CD4-positive, alpha-beta T cell treated with Interleukin-6 at 100 ng/mL for 8 hours (primary cell): Measurements from ENCODE around the gene PSMD14.

Source experiments
- DNase-seq: peaks from one replicate; pipeline ENCODE4 v3.0.0-alpha.2; 2020; ENCODE audit warnings: mixed read lengths, low spot score

PSMD14 gene

DNA sequence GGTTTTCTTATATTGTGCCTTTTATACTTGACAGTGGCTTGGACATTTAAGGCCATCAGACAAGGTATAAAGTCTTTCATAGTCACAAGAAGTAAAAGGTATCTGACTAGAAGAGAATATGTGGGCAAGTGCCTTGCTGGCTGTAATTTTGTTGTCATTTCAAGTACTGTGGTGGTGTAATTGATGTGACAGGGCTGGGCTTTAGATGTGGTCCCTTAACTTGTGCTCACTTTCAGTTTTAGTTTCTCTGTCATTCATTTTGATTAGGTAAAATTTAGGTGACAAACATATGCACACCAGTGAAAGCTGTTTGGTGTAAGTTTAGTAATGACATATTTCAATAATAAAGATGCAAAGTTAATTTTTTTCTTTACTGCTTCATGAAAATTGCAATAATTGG, 76.6 kb downstream of the PSMD14 start:
- peak; percentile 7 for DNase-seq

- DNase-seq = no peak
Measured at GRCh38 chr2:161386228-161386824, 78.1 kb downstream of the PSMD14 start.

GRCh38 chr2:161388146-161388779, 80.0 kb downstream of the PSMD14 start:
- no peak for DNase-seq

DNA sequence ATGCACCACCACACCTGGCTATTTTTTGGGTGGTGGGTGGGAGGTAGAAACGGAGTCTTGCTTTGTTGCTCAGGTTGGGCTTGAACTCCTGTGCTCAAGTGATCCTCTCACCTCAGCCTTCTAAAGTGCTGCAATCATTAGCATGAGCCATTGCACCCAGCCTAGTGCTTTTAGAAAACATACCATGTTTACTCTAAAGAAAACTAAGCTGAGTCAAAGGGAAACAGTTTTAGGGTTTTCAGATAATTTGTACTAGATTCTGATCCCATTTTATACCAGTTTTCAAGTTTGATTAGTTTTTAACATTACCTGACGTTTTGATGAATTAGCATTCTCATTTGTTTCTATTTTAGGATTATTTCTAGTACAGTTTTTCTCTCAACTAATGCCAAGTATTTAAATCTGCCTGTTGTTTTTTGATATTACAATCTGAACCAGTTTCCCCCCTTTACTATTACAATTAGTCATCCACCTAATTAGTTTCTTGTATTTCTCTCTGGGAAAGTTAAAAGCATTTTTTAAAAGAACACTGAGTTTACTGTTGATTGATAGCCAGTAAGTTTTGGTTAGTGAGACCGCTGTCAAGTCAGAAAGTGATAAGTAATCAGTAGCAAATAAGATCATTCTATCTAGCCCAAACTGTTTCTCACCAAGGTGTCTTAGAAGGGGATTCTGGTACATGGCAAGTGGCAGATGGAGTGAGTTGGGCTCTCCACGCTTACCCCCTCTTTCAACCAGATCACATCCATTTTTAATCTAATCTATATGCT, 83.7 kb downstream of the PSMD14 start:
- no peak for DNase-seq

- DNase-seq = no peak
Measured at GRCh38 chr2:161400076-161400475, 91.9 kb downstream of the PSMD14 start.

DNA sequence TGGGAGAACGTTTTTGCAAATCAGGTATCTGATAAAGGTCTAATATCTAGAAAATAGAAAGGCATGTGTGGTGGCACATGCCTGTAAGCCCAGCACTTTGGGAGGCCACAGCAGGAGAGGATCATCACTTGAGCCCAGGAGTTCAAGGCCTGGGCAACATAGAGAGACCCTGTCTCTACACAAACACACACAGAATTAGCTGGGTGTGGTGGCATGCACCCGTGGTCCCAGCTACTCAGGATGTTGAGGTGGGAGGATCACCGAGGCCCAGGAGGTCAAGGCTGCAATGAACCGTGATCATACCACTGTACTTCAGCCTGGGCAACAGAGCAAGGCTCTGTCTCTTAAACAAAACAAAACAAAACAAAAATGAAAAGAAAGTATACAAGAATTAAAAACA, 94.1 kb downstream of the PSMD14 start:
- DNase-seq = no peak

GRCh38 chr2:161406316-161406715, 98.1 kb downstream of the PSMD14 start:
- no peak for DNase-seq

- DNase-seq = no peak
Measured at GRCh38 chr2:161407597-161407996, 99.4 kb downstream of the PSMD14 start.

- DNase-seq = no peak
Measured at GRCh38 chr2:161409308-161409907, 101.2 kb downstream of the PSMD14 start.

DNA sequence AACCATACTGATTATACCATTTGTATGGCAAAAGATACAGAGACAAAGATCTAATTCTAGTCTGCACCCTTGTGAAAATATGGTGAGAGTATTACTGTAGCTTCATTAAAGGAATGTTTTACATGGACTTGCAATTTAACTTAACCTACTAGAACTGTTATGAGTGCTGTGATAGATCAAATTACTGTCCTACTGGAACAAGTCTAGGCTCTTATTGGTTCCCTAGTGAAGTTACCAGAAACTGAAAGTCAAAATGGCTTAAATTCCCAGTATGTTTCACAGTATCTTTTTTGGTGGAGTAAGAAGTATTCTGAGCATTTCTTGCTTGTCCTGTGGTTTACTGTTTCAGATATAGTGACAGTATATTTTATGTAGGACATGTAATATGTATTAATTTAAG, 104.1 kb downstream of the PSMD14 start:
- DNase-seq = no peak

DNA sequence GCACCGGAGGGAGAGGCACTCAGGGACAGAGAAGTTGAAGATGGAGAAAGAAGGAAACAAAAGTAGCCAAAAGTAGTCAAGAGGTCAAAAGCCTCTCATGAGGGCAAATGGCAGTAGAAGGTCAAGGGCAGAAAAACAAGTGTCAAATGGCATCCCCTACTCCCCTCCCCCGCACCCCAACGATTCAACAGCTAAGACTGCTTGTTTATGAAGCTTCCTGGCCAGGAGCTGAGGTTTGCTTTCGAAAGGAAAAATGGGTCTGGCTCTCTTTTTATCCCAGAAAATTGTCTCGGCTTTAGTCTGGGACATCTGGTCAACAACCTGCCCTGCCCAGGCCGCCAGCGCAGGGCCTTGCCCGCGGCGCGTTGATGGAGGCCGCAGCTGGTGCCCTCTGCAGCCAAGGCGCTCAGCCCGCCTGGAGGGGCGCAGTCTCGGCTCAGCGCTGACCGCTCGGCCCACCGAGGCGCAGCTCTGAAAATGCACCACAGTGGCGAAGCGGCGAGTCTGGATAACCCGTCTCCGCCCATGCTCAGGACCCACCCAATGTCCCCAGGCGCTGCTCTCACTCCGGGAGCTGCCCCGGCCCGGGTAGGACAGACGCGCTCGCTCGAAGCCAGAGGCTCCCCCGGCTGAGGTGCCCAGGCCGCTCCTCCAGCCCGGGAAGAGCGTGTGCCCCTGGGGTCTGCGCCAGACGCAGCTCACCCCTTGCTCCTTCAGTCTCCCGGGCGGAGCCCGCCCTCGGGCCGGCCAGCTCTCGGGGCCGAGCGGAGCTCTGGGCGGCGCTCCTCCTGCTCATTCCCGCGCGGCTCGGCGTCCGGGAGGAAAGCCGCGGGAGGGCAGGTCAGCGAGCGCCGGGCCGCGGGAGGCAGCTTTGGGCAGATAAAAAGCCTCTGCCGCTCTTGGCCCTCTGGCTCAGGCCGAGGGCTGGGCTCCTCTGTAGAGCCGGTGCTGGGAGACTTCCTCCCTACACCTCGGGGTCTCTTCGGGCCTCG, 106.1 kb downstream of the PSMD14 start:
- no peak for DNase-seq

GRCh38 chr2:161415034-161415986, 107.1 kb downstream of the PSMD14 start:
- no peak for DNase-seq

DNA sequence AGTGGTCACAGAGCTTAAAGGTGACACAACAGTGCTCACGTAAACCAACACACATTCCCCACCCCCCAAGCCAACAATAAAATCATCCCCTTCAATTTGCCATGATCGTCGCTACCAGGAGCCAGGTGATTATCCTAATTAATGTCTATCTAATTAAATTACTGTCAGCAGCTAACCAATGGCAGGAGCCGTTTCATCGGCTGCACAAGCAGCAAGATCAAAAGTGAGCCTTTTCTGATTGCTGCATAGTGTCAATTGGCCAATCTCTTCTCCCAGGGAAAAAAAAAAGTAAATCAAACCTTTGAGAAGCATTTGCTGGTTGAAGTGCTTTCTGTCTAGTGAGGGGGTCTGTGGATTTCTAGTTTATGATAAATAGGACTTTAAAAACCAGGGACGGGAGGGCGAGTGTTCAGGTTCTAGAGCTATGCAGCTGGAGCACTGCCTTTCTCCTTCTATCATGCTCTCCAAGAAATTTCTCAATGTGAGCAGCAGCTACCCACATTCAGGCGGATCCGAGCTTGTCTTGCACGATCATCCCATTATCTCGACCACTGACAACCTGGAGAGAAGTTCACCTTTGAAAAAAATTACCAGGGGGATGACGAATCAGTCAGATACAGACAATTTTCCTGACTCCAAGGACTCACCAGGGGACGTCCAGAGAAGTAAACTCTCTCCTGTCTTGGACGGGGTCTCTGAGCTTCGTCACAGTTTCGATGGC, 107.9 kb downstream of the PSMD14 start, which contains the start of gene TBR1:
TBR1 (plus strand) TSS at position 311 of the 721 bp plus-strand sequence; CDS start at position 425, 114 bp downstream.
- DNase-seq = no peak

GRCh38 chr2:161416708-161417437, 108.6 kb downstream of the PSMD14 start:
- no peak for DNase-seq

- DNase-seq = no peak
Measured at GRCh38 chr2:161417438-161418274, 109.4 kb downstream of the PSMD14 start.

DNA sequence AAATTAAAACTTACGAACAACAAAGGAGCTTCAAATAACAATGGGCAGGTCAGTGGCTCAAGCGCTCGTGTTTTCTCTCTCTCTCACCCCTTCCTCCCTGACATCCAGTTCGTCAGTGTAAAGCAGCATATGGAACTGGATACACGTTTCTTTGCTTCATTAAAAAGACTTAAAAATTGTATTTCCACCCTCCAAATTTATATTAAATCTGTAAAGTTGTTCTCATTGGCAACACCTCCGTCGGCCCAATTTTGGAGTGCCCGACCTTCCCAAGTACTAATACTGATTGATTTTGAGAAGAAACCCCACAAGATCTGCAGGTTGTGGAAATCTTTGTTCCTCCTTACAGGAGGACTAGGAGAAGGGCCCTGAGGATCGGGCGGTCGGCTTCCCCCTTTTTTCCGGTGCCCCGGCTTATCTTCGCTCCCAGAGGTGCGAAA, 110.1 kb downstream of the PSMD14 start:
- DNase-seq = no peak

DNA sequence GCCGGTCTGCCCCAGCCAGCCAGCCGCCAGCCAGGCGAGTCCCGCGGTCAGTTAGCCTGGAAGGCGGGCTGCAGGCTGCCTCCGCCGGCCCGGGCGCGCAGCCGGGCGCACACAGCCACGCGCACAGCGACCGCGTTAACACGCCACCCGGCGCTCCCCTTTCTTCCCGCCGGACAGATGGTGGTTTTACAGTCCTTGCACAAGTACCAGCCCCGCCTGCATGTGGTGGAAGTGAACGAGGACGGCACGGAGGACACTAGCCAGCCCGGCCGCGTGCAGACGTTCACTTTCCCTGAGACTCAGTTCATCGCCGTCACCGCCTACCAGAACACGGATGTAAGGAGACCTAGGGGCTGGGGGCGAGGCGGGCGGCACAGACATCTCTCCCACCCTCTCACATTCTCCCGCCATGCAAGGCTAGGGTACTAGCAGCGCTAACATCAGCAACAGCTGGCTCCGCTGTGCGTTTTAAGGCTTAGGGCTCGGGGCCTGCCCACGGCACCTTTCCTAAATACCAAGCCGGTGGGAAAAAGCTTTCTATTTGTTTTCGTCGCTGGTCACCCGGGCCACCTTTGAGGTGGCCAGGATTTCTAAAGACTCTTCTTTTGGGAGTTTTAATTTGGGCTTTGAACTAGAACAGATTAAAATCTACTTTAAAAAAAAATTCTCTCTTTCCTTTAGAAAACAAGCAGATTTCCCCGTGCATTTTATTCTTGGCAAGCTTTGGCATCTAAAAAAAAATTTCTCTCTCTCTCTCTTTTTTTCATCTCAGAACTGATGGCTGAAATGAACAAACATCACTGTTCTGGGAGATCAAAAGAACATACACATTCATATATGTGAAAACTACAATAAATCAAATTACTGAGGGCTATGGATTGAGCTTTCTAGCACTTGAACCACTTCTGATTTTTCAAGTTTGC, 110.8 kb downstream of the PSMD14 start:
- DNase-seq = no peak
